HL-60/S4 treated with retinoic acid at 250 ng/mL for 4 days and 3 days (cell line): Measurements from ENCODE around the gene P2RY2.
"Not testable (repeated sequence)": the region's sequence is repeated elsewhere in the genome, so short reads cannot be mapped to it uniquely, and the experiment has no call there.

Experiments used
- in situ Hi-C: fragments of 300-500 bp; cut with MboI; formaldehyde crosslinking; loops from 2 replicates; pipeline ENCODE4 v1.7.0; 2022; ENCODE audit warnings: low sequenced_read_pairs

Gene P2RY2

DNA sequence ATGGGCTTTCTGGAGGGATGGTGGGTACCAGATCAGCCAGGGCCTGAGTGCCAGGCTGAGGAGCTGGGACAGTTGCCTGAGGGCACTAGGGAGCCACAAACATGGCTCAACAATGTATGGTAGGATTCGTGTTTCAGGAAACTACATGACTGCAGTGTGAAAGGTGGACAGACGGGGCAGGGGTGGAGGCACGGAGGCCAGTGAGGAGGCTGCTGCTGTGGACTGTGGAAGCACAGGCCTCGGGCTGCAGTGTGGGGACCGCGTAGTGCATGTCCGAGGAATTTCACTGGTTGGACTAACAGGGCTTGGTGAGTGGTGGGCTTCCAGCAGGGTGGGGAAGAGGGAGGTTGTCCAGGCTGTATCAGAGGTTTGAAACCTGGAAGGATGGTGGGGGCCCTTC lies 7.8 kb downstream of the P2RY2 start:
- in situ Hi-C loops = no loop called here

DNA sequence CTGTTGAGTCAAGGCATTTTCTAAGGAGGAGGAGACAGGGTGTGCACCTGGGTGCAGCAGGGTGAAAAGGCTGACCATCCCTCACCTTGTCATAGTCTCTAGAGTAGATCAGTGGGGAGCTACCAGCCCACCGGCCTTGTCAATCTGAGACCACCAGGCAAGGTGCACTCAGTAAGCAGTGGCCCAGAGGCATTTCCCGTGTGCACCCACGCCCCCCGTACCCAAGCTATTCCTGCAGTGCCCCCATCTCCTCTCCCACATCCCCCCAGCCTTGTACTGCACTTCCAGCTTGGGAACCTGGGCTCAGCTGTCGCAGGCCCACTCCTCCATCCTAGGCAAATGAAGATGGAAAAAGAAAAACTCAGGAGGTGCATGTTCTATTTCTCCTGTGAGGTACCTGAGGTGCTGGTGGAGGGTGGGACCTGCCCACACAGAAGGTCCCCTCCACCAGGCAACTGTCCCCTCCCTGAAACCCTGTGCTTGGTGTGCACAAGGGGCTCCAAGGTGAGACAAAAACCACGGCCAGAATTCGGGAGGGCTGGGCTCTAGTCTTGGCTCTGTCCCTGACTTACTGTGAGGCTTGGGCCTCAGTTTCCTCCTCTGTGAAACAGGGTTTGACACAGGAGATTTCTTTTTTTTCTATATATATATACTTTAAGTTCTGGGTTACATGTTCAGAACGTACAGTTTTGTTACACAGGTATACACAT lies 8.4 kb downstream of the P2RY2 start:
- in situ Hi-C loops = no loop called here

- in situ Hi-C loops = no loop called here
These were observed 9.6 kb downstream of the P2RY2 start for GRCh38 chr11:73227571-73228211.

DNA sequence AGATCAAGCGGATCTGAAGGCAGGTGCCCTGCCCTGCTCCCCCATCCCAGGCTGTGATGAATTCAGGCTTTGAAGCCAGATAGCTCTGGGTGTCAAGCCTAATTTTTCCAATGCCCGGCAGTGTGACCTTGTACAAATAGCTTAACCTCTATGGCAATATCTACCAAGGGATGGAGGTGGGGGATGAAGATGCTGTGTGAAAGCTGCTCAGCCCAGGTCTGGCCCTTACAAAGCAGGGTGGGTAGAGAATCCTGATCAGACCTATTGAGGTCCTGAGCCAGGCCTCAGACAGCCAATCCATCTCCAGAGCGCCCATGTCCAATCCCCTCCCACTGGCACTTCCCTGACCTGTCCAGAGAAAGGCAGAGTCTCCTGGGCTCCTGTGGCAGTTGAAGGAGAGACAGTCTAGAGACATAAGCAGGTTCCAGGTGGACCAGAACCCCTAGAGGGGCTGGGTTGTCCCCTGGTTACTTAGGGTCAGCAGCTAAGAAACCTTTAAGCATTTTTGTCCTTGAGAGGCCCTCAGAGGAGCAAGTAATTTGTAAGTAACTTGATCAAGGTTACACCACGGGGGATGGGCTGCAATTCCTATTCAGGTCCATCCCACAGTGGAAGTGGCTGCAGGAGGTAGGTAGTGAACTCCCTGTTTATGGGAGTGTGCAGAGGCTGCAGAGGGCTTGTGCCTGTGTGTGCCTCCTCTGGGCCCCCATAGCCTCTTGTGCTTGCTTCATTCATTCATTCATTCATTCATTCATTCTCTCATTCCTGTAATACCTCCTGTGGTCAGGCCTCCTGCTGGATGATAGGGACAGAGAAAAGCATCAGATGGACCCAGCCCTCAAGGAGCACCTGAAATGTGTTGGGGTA lies 10.4 kb downstream of the P2RY2 start:
- in situ Hi-C loops = no loop called here

- in situ Hi-C loops = no loop called here
These were observed 11.3 kb downstream of the P2RY2 start for GRCh38 chr11:73229321-73229895.

- in situ Hi-C loops = no loop called here
These were observed 12.1 kb downstream of the P2RY2 start for GRCh38 chr11:73229896-73230875.

GRCh38 chr11:73230931-73231330 lies 12.8 kb downstream of the P2RY2 start:
- in situ Hi-C loops = no loop called here

DNA sequence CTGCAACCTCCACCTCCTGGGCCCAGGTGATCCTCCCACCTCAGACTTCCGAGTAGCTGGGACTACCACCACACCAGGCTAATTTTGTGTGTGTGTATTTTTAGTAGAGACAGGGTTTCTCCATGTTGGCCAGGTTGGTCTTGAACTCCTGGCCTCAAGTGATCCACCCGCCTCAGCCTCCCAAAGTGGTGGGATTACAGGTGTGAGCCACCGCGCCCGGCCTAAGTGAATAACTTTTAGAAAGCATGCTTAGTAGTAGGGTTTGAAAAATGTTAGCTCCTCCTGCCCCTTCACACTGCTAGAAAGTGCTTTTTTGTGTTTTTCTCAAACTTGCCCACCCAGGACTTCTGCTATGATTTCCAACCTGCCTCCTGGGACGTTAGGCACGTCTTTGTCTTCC lies 14.4 kb downstream of the P2RY2 start:
- in situ Hi-C loops = not testable (repeated sequence)

- in situ Hi-C loops = no loop called here
These were observed 15.1 kb downstream of the P2RY2 start for GRCh38 chr11:73233211-73233610.

DNA sequence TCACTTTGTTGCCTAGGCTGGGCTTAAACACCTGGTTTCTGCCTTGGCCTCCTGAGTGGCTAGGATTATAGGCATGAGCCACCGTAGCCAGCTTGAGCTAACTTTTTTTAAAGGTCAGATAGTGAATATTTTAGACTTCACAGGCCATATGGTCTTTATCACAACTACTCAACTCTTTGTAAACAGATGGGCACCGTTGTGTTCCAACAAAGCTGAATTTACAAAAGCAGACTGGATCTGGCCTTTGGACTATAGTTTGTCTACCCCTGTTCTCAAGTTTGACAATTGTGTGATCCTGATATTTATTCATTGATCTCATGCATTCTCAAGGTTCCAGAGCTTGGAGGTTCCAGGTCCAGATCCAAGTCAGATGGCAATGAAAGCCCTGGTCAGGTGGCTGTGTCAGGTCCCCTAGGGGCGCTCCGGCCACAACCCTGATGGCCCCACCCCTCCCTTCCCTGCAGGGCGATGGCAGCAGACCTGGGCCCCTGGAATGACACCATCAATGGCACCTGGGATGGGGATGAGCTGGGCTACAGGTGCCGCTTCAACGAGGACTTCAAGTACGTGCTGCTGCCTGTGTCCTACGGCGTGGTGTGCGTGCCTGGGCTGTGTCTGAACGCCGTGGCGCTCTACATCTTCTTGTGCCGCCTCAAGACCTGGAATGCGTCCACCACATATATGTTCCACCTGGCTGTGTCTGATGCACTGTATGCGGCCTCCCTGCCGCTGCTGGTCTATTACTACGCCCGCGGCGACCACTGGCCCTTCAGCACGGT lies 15.8 kb downstream of the P2RY2 start:
- in situ Hi-C loops = no loop called here

DNA sequence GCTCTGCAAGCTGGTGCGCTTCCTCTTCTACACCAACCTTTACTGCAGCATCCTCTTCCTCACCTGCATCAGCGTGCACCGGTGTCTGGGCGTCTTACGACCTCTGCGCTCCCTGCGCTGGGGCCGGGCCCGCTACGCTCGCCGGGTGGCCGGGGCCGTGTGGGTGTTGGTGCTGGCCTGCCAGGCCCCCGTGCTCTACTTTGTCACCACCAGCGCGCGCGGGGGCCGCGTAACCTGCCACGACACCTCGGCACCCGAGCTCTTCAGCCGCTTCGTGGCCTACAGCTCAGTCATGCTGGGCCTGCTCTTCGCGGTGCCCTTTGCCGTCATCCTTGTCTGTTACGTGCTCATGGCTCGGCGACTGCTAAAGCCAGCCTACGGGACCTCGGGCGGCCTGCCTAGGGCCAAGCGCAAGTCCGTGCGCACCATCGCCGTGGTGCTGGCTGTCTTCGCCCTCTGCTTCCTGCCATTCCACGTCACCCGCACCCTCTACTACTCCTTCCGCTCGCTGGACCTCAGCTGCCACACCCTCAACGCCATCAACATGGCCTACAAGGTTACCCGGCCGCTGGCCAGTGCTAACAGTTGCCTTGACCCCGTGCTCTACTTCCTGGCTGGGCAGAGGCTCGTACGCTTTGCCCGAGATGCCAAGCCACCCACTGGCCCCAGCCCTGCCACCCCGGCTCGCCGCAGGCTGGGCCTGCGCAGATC lies 16.5 kb downstream of the P2RY2 start:
- in situ Hi-C loops = loop anchor here (5.0 kb wide), 1 partner anchor 47 kb away; no protein-coding TSS in a partner anchor

- in situ Hi-C loops = loop anchor here (5.0 kb wide), 1 partner anchor 48 kb away; no protein-coding TSS in a partner anchor
These were observed 17.2 kb downstream of the P2RY2 start for GRCh38 chr11:73235236-73235786.

DNA sequence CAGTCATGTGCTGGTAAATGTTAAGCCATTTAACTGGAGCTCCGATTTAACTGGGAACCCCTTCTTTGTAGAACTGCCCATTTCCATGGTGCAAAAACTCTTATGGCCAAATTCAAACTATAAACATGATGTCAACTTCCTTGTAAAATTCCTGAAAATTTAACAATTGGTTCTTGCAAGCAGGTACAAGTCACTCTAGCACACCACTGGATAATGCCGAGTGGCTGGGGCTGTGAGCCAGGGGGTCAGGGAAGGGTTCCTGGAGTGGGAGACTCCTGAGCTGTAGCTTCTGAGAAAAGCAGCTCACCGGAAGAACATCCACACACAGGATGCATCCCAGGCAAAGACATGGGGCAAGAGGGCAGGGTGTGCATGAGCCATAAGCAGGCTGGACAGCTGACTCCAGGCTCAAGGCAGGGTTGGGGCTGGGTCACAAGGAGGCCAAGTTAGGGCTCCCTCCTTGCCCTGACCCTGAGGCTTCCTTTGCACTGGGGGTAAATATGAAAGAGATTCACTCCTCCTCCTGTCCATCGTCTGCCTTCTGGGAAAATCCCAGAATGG lies 18.2 kb downstream of the P2RY2 start:
- in situ Hi-C loops = loop anchor here (5.0 kb wide), 1 partner anchor 49 kb away; no protein-coding TSS in a partner anchor

GRCh38 chr11:73236854-73237253 lies 18.8 kb downstream of the P2RY2 start:
- in situ Hi-C loops = loop anchor here (5.0 kb wide), 1 partner anchor 50 kb away; no protein-coding TSS in a partner anchor

DNA sequence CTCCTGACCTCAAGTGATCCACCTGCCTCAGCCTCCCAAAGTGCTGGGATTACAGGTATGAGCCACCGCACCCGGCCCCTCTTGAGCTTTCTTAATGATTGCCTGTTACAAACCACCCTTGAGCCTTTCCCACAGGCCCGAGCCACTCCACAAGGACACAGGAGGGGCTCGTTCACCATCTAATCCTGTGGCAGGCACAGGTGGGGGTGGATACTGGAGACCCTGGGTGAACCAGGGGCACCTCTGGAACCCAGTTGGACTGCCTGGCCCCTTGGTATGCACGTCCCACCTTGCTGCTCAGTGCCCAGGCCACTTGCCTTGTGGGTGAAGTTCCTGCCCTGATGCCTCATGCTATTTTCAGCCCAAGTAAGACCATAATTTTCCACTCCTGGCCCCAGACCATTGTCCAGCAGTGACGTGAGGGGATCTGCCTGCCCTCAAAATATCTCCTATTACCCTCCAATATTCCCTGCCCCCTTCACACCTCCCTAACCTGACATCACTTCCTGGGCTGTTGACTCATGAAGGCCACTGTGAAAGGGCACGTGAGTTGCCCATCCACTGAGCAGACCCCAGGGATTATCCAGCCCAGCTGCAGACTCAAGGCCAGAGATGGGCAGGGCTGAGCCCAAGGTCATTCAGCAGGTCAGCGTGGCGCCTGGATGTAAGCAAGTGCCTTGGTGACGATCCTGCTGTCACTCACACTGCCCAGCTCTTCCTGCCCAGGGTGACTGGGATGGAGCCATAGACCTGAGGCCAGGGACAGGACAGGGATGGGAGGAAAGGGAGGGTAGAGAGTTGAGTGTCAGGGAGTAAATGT lies 19.6 kb downstream of the P2RY2 start:
- in situ Hi-C loops = loop anchor here (5.0 kb wide), 1 partner anchor 50 kb away; no protein-coding TSS in a partner anchor

DNA sequence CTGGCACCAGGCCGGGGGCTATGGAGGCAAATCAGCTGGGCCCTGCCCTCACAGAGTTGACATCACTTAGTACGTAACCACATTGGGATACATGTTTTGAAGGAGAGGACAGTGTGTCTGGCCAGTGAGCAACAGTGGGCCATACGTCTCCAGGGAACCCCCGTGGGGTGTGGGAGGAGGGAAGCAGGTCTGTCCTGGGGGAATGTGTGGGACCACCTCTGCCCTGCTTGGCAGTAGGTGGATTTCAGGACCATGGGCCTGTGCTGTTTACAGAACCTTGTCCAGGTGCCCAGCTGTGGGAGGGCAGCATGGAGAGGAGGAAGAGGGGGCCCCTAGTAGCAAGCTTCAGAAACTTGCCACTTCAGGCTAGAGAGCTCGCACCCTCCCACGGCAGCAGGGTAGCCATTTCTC lies 21.0 kb downstream of the P2RY2 start:
- in situ Hi-C loops = loop anchor here (5.0 kb wide), 1 partner anchor 52 kb away; no protein-coding TSS in a partner anchor
